ENCODE results near the gene IPO4.

Gene IPO4

DNA sequence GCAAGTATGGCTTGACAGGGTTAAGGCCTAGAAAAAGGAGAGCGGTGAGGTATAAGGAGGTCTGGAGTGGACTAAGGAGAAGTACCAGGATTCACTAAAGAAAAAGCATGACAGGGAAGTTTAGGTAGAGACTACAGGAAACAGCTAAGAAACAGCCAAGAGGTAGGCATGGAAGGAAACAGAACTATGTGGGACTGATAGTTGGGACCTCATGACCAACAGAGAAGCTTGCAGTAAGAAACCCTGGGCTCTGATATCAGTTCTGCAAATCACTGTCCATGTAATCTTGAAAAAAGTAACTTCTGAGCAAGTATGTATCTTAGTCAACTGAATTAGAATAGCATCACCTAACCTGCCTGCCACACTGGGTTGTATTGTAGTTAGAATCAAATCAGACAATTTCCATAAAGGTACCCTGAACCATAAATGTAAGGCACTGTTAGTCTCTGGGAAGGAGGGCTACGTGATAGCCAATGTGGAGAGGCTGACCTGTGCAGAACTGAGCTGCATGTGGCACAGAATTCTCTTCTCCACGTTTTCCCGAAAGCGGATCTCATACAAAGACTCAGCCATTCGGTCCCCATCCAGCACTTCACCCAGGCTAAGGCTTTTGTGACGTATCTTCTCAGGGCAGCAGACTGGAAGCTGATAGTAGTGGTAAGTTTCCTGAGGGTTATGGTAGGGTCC, 5.7 kb upstream of the IPO4 start:
- DNase-seq: no peak

DNA sequence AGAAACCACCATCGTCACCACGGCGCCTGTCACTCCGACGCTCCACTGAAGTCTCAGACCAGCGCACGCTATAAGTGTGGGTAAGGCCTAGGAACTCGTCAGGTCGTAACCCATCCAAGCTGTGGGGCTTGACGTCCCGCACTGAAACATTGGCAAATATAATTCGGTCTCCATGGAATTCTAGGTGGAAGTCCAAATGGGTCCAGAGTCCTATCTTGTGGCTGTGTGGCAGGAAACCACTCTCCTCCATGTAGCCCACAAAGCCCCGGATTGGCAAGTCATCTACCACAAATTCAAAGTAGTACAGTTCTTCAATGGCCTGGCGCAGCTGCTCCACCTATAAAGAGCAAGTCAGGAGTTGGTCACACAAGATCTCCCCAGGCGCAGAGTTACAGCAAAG, 4.3 kb upstream of the IPO4 start:
- no peak for DNase-seq

GRCh38 chr14:24190416-24190815, 1.8 kb upstream of the IPO4 start:
- no peak for DNase-seq

DNA sequence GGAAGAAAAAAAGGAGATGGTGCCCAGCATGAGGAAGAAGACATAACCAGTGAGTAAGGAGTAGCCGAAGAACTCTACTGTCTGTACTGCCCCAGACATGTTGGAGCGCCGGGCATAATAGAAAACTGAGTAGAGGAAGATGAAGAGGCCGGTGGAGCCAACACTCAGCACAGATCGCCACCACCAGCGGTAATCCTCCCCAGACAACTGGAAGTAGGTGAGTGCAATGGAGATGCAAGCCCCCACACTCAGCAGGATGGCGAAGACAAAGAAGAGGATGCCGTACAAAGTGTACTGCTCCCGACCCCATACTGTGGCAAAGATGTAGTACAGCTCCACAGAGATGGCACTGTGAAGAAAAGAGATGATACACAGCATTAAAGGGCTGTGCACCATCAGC, 844 bp upstream of the IPO4 start:
- no peak for DNase-seq

- no peak for DNase-seq
Observed at GRCh38 chr14:24189059-24189375, 401 bp upstream of the IPO4 start.

DNA sequence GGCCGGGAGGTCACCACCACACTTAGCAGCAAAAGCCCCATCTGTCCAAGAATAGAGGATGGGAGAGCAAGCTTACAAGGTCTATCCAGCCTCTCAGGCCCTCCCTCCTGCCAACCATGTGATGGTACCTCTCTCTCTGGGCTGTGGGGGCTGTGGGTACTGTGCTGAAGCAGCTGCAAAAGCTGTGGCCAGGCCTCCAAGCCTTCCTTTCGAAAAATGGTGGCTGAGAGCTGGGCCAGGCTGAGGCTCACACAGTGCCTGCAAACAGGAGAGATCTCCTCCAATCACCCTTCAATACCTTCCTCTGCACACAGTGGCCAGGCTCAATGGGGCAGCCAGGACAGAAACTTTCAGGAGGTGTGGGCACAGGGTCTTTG, 1.1 kb downstream of the IPO4 start:
- no peak for DNase-seq

DNA sequence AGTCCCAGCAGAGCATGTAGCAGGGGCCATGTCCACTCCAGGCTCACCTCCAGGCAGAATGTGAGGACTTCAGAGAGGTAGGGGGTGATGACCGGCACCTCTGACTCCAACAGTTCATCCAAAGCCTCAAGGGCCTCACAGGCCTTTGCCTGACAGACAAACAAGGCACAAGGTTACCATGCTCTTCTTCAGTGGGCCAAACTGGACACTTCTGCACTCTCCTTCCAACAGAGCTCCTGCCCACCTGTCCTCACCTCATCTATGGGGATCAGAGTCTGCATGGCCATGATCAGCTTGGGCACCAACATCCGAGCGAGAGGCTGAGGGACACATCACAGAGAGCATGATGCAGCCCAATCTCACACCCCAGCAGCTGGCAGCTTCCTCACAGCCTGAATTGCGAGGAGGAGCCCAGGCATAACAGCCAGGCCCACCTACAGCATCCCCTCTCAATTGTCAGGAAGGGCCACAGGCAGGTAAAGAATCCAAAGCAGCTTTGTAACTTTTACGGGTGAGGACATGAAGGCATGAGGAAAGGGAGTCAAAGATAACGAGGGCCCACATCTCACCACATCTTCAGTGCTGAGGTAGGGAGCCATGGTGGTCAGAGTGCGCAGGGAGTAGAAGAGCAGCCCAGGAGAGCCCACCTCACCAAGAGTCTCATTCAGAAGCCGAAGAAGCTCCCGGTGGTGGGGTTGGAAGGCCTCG, 1.6 kb downstream of the IPO4 start:
- no peak for DNase-seq

DNA sequence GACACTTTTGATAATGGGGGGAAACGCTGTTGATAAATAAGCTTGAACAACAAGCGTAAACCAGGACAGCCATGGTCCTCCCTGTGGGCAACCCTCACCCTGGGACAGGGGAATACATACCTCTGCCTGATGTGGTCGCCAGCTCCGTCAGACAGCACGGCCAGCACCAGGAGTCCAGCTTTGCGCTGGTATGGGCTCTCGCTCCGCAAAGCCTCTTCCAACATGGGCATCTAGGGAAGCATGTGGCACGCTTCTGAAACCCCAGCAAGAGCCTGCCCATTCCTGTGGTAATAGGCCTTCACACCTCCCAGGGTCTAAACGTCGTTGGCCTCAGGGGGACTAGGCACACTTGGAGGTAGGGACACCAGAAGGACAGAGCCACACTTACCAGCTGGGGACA, 2.9 kb downstream of the IPO4 start:
- DNase-seq: no peak

- no peak for DNase-seq
Observed at GRCh38 chr14:24185026-24185425, 3.6 kb downstream of the IPO4 start.

DNA sequence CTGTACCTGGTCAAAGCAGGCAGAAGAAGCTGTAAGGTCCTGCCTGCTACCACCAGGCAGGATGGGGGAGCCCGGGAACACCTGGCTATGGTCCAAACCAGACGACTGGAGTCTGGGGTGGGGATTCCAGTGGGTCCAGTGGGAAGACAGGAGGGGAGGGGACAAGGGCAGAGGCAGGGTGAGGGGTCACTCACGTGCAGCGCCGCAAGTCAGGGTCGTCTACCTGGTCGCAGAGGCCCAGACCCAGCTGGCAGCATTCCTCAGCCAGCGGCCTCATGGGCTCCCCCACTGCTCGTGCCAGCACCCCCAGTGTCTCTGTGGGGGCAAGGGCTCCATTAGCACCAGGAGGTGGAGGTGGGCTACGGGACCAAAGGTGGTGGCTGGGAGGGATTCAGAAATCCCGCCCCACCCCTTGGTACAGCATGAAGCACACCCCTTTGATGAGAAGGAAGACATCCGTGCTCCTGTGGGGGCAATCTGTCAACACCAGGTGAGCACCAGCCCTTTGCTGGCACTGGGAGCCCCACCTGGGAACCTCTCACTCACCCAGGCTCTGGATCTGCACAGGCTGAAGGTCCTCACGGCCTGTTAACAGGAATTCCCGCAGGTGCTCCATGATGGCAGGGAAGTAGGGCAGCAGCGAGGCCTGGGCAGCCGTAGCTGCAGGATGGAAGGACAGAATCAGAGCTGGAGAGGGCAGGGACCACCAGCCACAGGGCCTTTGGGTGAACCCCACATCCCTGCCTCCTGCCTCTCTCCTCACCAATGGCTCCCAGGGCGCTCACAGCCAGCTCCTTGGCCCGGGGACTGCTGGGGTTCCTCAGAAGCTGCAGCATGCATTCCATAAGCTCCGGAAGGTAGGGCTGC, 4.3 kb downstream of the IPO4 start:
- no peak for DNase-seq

DNA sequence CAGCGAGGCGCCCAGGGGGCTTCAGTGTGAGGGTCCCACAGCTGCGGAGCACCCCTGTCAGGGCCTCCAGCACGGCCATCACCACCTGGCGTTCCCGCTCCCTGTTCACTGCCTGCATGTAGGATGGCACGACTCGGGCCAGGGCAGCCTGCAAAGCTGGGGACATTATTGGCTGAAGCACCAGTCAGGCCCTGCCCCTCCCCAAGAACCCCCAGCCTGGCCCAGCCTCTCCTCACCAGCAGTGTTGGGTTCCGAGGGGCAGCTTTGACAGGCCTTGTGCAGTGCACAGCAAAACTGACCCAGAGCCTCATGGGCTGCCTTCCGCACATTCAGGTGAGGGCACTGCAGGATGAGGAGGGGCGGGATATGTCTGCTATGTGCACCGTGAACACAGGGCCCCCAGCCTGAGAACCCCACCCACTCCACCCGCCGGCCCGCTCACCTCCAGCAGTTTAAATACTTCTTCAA, 5.6 kb downstream of the IPO4 start:
- no peak for DNase-seq

DNA sequence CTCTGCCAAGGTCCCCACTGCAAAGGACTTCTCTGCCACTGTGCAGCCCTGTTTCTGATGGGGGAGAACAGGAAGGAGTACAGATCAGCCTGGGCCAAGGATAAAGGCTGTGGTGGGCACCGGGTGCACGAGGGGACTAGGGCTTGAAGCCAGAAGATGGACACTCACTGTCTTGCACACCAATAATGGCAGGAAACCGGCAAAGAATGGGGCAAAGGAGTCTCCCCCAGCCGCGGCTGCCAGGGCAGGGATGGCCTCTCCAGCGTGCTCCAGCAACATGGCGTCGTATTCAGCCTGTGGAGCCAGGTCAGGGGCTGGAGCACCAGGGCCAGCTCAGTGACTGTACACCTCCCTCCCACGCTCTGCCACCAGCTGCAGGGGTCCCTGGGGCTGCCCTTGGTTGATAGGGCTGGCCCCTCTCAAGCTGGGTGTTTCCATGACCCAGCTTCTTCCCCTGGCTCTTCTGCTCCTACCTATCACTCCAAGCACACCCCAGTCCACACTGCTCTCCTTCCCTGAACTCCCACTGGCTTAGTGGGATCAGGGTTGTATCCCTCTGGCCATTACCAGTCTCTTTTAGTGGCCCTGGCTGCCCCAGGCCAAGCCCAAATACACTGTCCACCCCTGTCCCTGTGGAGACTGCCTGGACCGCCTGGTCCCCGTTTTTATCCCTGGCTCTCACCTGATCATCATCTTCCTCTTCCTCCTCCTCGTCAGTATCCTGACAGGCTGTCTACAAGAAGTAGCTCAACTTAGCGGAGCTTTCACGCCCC, 6.3 kb downstream of the IPO4 start:
- DNase-seq: no peak

DNA sequence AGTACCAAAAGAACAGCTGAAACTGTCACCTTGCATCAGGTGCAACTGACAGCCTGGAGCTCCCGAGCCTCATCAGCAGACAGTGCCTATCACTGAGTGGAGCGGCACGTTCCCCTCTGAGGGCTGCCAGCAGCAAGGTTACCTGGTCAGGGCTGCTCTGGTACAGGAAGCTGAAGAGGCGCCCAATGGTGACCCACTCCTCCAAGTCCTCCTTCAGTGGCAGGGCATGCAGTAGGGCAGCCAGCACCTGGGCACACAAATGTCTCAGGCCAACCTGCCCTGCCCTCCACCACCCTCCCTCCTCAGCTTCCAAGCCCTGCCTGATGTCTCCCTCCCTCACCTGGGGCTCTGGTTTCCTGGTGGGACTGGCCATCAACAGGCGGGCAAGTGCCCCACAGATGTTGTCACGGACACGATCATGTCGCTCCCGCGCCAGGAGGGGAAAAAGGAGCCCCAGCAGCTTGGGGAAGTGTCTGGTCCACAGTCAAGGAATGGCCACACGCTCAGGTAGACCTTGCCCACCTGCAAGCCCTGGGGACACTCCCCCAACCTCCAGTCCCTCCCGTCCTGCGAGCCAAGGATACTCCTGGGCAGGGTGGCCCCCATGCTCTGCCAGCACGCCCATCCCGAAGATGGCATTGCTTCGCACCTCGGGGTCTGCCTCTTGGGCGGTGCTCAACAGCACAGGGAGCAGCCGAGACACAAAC, 7.1 kb downstream of the IPO4 start:
- no peak for DNase-seq

GRCh38 chr14:24179961-24180796, 8.4 kb downstream of the IPO4 start:
- DNase-seq: no peak

DNA sequence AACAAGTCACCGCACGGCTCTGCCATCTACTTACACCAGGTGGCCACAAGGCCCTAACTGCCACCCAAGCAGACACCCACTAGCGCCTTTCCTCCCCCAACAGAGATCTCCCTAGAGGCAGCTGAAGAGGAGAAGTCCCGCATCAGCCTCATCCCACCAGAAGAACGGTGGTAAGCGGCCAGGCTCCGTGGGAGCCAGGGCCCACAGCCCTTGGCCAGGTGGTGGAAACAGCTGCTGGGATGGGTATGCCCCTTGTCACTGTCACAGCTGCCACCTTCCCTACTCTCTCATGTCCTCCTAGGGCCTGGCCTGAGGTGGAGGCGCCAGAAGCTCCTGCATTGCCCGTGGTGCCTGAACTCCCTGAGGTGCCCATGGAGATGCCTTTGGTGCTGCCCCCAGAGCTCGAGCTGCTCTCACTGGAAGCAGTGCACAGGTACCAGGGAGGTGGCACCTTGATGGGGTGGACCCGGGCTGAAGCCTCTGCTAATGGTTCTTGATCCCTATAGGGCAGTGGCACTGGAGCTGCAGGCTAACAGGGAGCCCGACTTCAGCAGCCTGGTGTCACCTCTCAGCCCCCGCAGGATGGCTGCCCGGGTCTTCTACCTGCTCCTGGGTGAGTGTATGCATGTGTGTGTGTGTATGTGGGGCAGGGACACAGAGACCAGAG, 9.2 kb downstream of the IPO4 start:
- no peak for DNase-seq

- no peak for DNase-seq
Observed at GRCh38 chr14:24178399-24179178, 10.0 kb downstream of the IPO4 start.

DNA sequence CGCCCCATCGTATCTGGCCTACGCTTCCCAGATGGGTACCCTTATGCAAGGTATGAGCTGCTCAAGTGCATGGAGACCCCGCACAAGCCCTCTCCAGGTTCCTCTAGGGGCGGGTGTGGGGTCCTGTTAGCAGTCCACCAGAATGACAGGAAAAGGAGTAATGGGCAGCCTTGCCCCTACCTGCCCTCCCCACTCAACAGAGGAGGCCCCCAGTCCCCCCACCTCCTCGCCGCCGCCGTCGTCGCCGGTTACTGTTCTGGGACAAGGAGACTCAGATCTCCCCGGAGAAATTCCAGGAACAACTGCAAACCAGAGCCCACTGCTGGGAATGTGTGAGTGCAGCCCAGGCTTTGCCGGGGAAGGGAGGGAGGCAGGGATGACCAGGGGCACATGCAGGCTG, 10.7 kb downstream of the IPO4 start:
- no peak for DNase-seq

DNA sequence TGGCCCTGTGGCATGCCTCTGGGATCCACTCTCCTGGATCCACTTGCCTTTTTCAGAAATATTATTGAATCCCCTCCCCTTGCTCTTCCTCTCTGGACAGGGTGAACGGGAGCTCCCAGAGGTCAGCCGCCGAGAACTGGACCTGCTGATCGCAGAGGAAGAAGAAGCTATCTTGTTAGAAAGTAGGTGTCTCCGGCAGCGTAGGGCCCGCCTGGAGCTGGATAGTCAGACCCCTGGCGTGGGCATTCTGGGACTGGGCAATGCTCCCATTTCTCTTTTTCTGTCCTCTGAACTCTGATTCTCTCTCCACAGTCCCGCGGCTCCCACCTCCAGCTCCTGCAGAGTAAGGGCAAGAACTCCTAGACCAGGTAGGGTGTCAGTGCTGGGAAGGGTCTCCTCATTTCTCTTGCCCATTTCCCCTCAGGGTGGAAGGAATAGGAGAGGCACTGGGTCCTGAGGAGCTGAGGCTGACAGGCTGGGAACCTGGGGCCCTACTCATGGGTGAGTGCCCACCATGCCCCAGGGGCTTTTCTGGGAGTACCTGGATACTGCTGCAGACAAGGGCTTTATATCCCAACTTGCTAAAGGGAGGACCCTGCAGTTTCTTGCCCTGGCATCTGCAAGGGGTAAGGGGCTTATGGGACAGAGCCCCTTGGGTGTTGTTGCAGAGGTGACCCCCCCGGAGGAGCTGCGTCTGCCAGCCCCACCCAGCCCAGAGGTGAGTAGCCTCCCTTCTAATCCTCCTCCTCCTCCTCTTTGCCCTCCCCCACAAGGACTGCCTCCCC, 11.4 kb downstream of the IPO4 start:
- no peak for DNase-seq

DNA sequence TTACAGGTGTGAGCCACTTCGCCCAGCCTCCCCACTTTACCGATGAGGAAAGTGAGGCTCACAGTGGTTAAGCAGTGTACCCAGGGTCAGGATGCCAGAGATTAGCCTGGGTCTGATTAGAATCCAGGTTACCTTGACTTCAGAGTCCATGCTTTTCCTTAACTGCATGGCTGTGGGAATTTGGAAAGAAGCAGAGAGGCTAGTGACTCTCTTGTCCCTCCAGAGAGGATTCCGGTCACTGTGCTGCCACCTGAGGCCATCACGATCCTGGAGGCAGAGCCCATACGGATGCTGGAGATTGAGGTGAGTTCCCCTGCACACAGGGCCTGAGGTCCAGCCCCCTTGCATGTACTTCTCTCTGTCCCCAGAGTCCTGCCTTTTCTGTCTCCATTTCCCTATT, 12.0 kb downstream of the IPO4 start:
- DNase-seq: no peak
